Dermis blood vessel endothelial cell (primary cell): ENCODE measurements around the gene FSD1. TPM values are rescaled to one million over a fixed set of nuclear protein-coding genes. Genes with fewer than 3 reads are reported as not detected.
"Not testable (repeated sequence)": the region's sequence is repeated elsewhere in the genome, so short reads cannot be mapped to it uniquely, and the experiment has no call there.

Source experiments
- DNase-seq: peaks from one replicate; pipeline ENCODE4 v3.0.0; 2010
- total RNA-seq: library from RNA; depleted of rRNA; stranded (reverse); fragments of >200 nt; gene quantifications from 2 replicates; pipeline ENCODE4 v1.2.3, GENCODE V29; 2014

The FSD1 gene
- 7.0 and 11.0 TPM in 2 replicates for total RNA-seq

DNA sequence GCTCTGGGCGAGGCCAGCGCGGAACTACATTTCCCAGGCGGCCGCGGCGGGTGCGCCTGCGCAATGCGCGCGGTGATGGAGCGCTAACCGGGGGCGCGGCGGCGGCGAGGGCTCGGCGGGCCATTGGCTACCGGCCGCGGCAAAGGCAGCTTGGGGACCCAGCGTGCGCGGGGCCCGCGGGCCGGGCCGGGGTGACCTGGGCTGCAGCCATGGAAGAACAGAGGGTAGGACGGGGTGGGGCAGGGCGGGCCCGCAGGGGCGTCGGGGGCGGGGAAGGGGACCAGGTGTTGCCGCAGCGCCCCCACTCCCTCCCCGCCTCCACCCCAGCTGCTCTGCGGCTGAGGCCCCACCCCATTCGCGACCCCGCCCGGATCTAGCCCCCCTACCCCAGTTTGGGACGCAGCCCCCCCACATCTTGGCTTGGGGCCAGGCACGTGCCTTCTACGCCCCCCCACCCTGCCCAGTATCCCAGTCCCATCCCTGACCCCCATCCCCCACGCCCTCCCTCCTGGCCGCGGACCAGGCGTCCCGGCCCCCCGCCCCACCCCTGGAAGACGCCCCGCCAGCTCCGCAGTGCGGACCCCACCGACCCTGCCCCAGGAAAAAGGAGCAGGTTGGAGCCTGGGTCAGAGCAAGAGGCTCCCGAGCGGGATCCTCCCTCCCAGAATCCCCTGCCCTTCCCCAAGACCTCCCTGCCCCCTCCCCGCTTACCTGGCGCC lies at the start of gene FSD1:
TSS of gene FSD1 (plus strand) at position 61 of the 719 bp plus-strand sequence. CDS start at position 210, 149 bp downstream.
- DNase-seq: peak; percentile 57

GRCh38 chr19:4256563-4256962 lies 47.8 kb upstream of the FSD1 start:
- no peak for DNase-seq

DNA sequence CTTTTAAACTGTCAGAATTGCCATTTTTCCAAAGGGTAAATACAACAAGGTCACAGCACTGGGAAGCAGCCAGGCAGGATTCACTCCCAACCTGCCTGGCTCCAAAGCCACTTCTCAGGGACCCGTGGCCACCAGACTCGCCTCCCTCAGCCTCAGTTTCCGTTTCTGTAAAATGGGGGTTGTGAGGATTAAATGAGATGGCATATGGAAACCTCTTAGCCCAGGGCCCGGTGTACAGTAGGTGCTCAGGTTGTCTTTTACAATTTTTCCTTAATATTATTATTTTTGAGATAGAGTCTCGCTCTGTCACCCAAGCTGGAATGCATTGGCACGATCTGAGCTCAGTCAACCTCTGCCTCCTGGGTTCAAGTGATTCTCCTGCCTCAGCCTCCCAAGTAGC lies 47.4 kb upstream of the FSD1 start:
- DNase-seq: no peak

DNA sequence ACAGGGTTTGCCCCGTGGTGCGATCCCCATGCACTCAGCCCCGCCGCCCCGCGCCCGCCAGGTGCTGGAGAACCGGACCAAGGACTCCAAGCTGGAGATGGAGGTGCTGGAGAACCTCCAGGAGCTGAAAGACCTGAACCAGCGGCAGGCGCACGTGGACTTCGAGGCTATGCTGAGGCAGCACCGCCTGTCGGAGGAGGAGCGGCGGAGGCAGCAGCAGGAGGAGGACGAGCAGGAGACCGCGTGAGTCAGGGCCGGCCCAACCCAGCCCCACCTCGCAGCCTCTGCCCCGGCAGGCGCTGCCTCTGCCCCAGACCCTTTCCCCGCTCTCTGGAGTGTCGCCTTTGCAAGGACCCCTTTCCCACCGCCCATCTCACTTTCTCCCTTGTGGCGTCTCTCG lies 46.2 kb upstream of the FSD1 start:
- no peak for DNase-seq

DNA sequence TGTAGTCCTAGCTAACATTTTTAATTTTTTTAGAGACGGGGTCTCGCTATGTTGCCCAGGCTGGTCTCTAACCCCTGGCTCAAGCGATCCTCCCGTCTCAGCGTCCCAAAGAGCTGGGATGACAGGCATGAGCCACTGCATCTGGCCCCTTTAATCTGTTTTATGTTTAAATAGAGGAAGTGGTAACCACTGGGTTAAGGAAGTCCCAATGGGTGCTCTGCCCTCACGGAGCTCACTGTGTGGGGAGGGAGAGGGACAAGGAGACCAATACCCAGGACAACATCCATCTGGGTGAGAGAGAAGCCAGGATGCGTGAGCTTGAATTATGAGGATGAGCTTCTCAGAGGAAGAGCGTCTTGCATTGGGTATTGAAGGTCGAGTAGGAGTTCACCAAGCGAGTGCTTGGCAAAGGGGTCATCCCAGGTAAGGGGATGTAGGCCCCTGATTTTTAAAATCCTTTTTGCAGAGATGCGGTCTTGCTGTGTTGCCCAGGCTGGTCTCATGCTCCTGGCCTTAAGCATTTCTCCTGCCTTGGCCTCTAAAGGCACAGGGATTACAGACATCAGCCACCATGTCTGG lies 43.7 kb upstream of the FSD1 start:
- DNase-seq: no peak

GRCh38 chr19:4264812-4265211 lies 39.6 kb upstream of the FSD1 start:
- no peak for DNase-seq

GRCh38 chr19:4266253-4267000 lies 38.0 kb upstream of the FSD1 start:
- no peak for DNase-seq

GRCh38 chr19:4267101-4267900 lies 37.1 kb upstream of the FSD1 start:
- DNase-seq: peak; percentile 55

DNA sequence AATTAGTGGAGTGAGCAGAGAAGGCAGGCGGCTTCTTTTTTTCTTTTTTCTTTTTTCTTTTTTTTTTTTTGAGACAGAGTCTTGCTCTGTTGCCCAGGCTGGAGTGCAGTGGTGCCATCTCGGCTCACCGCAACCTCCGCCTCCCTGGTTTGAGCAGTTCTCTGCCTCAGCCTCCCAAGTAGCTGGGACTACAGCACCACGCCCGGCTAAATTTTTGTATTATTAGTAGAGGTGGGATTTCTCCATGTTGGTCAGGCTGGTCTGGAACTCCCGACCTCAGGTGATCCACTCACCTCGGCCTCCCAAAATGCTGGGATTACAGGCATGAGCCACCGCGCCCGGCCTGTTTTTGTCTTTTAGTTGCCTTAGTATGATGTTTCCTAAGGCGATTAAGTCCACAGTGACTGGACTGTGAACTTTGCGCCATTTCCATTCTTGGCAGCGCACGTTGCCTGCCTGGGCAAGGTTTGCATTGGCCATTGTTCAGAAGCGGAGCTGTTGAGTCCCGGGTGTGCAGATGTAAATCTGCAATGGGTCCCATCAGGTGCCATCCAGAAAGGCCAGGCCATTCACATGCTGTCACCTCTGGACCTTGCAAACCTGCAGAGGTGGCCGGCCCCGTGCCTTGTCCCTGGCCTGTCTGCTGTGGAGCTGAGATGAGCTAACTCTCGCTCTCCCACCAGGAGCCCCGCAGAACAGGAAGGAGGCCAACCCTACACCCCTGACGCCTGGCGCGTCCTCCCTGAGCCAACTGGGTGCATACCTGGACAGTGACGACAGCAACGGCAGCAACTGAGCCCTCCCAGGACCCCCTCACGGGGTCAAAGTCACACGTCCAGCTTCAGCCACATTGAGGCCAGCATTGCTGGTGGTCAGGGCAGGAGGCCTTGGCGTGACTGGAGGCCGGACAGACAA lies 36.2 kb upstream of the FSD1 start:
- DNase-seq: no peak

GRCh38 chr19:4268816-4269430 lies 35.5 kb upstream of the FSD1 start:
- no peak for DNase-seq

DNA sequence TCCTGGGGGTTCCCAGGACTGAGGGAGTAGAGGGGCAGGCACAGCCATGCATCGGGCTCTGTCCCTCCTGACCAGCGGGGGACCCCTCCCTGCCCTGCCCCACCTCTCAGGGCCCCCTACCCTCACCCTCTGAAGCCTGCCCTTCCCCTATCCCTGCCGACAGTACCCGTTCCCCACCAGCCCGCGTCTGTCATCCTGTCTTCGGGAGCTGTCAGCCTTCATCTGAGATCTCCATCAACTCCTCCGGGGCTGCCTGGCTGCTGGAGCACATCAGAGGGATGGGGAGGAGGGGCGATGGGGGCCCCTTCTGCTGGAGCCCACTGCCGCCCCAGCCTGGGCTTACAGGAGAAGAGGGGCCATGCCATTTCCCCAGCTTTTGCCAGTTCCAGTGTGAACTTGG lies 31.5 kb upstream of the FSD1 start:
- no peak for DNase-seq

DNA sequence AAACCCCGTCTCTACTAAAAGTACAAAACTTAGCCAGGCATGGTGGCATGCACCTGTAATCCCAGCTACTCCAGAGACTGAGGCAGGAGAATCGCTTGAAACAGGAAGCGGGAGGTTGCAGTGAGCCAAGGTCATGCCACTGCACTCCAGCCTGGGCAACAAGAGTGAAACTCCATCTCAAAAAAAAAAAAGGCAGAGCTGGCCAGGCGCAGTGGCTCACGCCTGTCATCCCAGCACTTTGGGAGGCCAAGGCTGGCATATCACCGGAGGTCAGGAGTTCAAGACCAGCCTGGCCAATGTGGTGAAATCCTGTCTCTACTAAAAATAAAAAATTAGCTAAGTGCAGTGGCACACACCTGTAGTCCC lies 30.1 kb upstream of the FSD1 start:
- not testable (repeated sequence) for DNase-seq

GRCh38 chr19:4277191-4277696 lies 27.2 kb upstream of the FSD1 start:
- no peak for DNase-seq

- DNase-seq: no peak
These were observed 26.4 kb upstream of the FSD1 start for GRCh38 chr19:4278010-4278409.

GRCh38 chr19:4278419-4279266 lies 25.8 kb upstream of the FSD1 start, which contains the start of gene SHD:
Gene SHD (plus strand): TSS chr19:4279266. CDS start chr19:4280064, 798 bp downstream.
- no peak for DNase-seq

DNA sequence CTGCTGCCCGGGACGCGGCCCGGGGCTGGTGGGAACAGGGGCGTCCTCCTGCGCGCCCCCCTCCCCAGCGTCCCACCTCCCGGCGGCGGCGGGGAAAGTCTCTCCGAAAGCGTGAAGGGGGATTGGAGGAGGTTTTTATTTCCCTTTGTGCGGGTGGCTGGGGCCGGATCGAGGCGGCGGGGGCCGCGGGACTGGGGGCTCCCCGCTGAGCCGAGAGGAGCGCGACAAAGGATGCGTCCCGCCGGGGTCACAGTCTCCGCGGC lies 25.2 kb upstream of the FSD1 start:
- no peak for DNase-seq

- no peak for DNase-seq
These were observed 24.6 kb upstream of the FSD1 start for GRCh38 chr19:4279530-4280422.

DNA sequence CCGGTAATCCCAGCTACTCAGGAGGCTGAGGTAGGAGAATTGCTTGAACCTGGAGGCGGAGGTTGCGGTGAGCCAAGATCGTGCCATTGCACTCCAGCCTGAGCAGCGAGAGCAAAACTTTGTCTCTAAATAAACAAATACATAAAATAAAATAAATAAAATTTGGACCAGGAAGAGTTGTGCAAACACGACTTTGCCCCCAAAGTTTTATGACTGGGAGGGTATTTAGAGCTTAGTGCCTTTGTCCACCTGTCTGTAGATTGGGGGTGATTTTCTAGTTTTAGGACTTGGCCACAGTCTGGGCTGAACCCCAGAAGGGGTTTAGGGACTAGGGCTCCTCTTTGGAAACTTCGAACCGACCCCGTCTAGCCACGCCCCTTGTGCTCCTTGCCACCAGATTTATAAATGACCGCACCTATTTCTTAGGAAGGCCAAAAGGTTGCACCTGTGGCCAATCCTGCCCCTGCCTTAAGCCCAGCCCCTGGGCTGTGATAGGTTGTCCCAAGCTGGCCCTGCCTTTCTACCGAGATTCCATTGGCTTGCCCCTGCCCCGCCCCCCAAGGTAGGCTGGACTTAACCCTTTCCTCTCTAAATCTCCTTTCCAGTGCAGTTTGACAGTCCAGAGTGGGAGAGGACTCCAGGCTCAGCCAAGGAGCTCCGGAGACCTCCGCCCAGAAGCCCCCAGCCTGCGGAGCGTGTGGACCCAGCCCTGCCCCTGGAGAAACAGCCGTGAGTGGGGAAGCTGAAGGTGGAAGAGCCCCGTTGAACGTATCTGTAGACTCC lies 20.0 kb upstream of the FSD1 start:
- DNase-seq: peak; percentile 28

DNA sequence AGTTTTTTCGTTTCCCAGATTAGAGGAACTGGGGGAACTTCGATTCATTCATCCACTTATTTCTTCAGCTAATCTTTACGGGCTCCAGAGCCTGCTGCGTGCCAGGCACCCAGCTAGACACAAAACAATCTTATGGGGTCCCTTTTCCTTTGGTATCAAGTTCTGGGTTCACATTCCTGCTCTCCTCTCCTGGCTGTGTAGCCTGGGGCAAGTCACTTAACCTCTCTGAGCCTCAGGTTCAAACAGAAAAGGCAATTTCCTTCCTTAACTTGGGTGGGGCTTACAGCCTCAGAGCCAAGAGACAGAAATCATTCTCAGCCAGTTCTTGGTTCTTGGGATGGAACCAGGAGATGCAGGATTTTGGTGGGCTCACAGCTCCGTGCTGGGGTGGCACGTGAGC lies 19.4 kb upstream of the FSD1 start:
- no peak for DNase-seq
